Stromal cell of bone marrow (primary cell): ENCODE measurements around the gene RAX2.
"Not testable (repeated sequence)": the region's sequence is repeated elsewhere in the genome, so short reads cannot be mapped to it uniquely, and the experiment has no call there.

Experiments
- DNase-seq: peaks from one replicate; pipeline ENCODE4 v3.0.0-alpha.2; 2012; ENCODE audit warnings: low read depth

Gene RAX2

GRCh38 chr19:3778104-3778867, 6.3 kb upstream of the RAX2 start:
- DNase-seq = no peak

DNA sequence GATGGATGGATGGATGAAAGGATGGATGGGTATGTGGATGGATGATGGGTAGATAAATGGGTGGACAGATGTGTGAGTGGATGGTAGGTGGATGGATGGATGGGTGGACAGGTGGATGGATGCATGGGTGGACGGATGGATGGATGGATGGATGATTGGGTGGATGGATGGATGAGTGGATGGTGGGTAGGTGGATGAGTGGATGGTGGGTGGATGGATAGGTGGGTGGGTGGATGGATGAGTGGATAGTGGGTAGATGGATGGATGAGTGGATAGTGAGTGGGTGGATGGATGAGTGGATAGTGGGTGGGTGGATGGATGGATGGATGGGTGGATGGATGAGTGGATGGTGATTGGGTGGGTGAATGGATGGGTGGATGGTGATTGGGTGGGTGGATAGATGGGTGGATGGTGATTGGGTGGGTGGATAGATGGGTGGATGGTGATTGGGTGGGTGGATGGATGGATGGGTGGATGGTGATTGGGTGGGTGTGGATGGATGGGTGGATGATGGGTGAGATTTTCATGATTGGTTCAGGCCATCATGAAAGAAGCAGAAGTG, 4.5 kb upstream of the RAX2 start:
- DNase-seq = no peak

- DNase-seq = no peak
Measured at GRCh38 chr19:3775831-3776230, 3.8 kb upstream of the RAX2 start.

DNA sequence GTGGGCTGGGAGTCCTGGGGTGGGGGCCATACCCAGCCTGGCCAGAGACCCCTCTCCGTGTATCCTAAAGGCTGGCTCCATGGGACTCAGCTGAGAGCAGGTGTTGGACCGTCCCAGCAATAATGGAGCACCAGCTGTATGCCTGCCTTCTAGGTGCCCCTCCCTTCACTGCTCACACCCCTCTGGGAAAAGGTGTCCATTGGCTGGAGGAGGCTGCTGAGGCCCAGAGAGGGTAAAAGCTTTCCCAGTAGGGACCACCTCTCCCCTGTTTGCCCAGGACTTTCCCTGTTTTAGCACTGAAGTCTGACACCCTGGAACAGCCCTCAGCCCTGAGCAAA, 3.3 kb upstream of the RAX2 start:
- no peak for DNase-seq

DNA sequence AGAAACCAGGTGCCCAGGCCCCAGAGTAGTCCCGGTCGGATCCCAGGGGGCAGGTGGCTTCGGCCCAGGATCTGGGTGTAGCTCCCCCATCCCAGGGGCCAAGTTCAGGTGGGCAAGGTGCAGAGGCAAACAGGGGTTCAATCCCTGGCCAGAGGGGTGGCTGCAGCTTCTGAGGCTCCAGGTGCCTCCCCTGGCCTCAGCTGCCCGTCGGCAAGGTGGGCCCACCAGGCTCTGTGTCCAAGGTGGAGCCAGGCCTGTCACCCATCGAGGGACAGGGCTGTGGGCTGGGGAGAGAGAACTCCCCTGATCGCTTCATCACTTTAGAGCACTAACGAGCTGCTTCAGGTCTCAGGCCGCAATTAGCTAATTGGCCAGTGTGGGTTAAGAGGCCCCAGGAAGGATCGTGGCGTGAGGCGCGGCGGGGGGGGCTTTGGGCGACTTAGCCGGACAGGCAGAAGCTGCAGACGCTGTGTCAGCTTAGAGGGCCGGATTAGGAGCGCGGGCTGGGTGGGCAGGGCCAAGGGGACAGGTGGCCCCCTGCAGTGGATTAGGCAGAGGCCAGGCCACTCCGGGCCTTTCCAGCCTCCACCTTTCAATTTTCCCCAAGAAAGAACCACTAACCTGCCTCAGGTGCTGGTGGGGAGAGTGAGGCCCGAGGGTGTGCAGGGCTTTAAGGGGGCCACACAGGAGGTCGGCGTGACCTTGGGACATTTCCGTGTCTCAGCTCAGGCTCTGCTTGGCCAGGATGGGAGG, 2.8 kb upstream of the RAX2 start:
- DNase-seq = no peak

GRCh38 chr19:3773814-3774515, 1.9 kb upstream of the RAX2 start:
- DNase-seq = no peak

DNA sequence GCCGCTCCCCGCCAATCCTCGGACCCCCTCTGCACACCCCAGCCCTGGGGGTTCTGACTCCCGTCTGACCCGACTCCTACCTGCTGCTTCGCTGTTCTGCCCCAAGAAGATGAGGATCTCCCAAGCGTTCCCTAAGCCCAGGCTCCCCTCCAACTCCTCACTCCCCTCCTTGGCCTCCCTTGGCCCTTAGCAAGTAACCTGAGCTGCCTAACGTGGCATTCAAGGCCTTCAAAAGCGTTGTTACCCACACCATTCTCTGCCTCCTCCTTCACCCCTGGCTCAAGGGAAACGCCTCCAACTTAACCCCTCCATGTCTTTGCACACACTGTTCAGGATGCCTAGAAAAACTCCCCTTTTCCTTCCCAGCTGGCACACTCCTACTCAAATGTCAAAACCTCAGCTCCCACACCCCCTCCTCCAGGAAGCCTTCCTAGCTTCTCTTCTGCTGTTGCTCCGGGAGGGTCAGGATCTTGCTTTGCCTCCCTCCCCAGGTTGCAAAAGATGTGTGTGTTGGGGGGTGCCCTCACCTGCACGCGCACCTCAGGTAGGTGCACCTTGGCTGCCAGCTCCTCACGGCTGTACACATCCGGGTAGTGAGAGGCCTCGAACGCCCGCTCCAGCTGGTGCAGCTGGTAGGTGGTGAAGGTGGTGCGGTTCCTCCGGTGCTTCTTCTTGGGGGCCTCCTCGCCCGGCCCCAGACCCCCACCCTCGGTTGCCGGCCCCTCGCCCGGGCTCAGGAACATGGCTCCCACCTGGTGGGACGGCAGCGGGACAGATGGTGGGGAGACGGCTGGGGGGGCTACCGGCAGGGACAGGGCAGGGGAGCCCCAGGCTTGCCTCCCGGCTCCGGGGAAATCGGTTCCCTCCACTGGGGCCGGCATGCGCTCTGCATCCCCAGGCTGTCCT, 775 bp downstream of the RAX2 start:
- no peak for DNase-seq

- no peak for DNase-seq
Measured at GRCh38 chr19:3770136-3770999, 1.7 kb downstream of the RAX2 start.

DNA sequence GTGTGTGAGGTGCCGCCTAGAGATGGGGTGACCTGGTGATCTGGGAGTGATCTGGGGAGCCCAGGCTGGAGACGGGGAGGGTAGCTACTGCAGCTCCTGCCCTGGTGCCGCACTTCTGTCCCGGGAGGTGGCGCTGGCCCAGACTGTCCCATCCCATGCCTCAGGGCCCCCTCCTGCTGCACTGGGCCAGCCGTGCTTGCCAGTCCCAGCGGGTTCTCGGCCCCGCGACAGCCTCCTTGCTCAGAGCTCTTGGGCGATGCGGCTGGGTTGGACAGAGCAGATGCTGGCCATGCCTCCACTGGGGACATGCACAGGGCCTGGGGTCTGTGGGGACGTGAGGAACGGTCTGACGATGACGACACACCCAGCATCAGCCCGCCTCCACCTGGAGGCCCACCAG, 2.5 kb downstream of the RAX2 start:
- DNase-seq = no peak

DNA sequence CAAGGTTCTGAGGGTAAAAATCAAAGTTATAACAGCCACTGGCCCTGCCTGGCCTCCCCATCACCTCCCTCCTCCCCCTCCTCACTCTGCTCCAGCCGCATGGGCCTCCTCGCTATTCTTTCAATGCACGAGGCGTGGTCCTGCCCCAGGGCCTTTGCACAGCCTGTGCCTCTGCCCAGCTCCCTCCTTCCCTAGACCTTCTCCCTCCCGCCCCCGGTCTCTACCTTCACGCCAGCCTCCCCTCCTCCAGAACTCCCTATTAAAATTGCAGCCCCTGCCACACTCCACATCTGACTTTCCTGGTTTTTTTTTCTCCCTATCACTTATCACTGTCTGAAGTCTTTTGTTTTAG, 3.3 kb downstream of the RAX2 start:
- no peak for DNase-seq

DNA sequence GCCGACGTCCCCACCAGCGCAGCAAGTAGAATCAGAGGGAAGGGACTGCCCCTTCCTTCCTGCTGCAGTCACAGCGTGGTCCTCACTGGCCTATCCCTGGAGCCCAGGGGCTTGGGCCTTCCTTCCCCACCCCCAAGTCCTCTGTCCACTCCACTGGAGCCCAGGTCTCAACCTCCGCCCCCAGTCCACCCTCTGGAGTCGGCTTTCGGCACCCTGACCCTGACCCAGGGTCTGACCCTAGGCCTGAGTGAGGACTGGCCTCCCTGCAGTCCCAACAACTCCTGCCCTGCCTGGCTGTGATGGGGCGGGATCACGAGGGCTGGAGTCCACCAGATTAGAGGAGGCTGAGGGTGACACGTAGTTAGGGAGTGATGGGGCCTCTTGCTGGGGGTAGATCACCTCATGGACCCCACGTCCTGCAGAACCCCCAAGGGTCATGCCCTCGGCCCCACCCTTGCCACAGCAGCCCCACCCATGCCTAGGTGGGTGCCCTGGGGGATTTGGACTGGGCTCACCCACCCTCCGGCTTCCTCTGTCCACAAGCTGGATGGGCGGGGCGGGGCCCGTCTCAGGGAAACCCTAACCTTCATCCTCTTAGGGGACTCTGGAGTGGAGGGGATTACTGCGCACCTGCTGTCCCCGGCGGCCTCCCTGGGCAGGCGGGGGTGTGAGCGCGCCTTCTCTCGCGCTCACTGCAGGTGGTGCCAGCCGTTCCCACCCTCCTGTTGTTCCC, 3.8 kb downstream of the RAX2 start:
- DNase-seq = no peak

DNA sequence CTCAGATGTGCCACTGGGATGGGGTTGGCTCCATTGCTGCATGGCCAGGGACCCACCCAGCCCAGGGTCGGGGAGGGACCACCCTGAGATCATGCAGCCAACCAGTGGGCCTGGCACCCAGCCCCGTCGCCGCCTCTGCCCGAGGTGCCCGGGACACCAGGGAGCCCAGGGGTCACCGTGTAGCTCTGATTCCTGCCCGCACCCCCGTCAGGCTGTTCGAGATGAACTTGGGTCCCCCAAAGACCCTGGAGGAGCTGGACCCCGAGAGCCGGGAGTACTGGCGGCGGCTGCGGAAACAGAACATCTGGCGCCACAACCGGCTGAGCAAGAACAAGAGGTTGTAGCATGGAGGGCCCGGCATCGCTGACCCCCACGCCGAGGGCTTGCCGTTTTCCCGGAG, 5.0 kb downstream of the RAX2 start:
- DNase-seq = no peak

DNA sequence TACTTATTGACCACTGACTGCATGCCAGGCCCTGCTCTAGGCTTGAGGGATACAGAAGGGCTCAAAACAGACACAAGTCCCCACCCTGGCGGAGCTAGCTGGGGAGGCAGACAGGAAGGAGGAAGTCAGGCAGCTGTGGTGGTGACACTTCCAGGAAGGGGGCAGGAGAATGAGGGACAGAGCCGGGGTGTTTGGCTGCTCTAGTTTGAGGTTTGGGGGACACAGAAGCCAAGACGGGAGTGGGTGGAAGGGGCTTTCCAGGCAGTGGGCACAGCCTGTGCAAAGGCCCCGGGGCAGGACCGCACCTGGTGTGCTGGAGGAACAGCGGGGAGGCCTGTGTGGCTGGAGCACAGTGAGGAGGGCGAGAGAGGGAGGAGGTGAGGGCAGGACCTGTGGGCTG, 5.5 kb downstream of the RAX2 start:
- DNase-seq = no peak

- not testable (repeated sequence) for DNase-seq
Measured at GRCh38 chr19:3765757-3766156, 6.3 kb downstream of the RAX2 start.

DNA sequence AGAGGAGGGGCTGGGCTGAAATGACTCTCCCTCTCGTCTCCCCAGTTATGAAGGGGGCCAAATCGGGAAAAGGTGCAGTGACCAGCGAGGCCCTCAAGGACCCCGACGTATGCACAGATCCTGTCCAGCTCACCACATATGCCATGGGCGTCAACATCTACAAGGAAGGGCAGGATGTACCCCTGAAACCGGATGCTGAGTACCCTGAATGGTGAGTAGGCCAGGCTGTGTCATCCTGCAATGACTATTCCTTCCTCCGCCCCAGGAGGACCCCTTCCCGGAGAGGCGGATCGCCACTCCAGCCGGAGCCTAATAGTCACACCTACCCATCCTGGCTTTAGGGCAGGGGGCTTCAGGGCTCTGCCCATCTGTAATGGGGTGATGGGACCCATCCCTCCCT, 6.9 kb downstream of the RAX2 start:
- DNase-seq = no peak

- DNase-seq = peak; percentile 97
Measured at GRCh38 chr19:3762501-3763459, 9.2 kb downstream of the RAX2 start, which contains the start of gene MRPL54. Gene MRPL54, plus strand, starts transcription at chr19:3762682. Its CDS starts 19 bp downstream, at chr19:3762701.

DNA sequence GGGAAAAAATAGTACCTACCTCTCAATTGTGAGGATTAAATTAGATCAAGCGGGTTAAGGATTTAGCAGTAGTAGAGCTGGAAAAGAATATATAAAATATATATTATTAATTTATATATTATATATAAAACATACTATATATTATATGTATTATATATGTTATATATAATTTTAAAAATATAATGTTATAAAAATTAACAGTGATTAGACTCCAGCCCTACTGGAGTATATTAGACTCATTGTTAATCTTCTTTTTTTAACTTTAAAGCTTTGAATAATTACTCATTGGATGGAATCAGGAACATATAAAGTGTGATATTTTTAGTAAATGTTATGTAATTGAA, 9.9 kb downstream of the RAX2 start:
- DNase-seq = no peak

- DNase-seq = peak; percentile 72
Measured at GRCh38 chr19:3761382-3762129, 10.5 kb downstream of the RAX2 start, which contains the start of gene APBA3. Gene APBA3, minus strand, starts transcription at chr19:3761692. Its CDS starts 1,428 bp downstream, at chr19:3760264.
